Ishikawa (cell line): ENCODE measurements around the gene DNAH17.

ENCODE experiments used
- MAX ChIP-seq: IDR thresholded peaks from 2 replicates; pipeline ENCODE4 v1.6.1; 2012
- RAD21 ChIP-seq: IDR thresholded peaks from 2 replicates; pipeline ENCODE4 v1.6.1; 2012; ENCODE audit warnings: low read depth

- TF ChIP-seq MAX (no peak), RAD21 (no peak)
These were observed 12.0 kb upstream of the DNAH17 start for GRCh38 chr17:78589031-78589675.
